ENCODE measurements around the gene UBE2M. TPM values are rescaled to one million over a fixed set of nuclear protein-coding genes. Genes with fewer than 3 reads are reported as not detected.

UBE2M gene
- total and polyA plus RNA-seq, 2 experiments from 2014 or later = 27.6 to 64.5 TPM

DNA sequence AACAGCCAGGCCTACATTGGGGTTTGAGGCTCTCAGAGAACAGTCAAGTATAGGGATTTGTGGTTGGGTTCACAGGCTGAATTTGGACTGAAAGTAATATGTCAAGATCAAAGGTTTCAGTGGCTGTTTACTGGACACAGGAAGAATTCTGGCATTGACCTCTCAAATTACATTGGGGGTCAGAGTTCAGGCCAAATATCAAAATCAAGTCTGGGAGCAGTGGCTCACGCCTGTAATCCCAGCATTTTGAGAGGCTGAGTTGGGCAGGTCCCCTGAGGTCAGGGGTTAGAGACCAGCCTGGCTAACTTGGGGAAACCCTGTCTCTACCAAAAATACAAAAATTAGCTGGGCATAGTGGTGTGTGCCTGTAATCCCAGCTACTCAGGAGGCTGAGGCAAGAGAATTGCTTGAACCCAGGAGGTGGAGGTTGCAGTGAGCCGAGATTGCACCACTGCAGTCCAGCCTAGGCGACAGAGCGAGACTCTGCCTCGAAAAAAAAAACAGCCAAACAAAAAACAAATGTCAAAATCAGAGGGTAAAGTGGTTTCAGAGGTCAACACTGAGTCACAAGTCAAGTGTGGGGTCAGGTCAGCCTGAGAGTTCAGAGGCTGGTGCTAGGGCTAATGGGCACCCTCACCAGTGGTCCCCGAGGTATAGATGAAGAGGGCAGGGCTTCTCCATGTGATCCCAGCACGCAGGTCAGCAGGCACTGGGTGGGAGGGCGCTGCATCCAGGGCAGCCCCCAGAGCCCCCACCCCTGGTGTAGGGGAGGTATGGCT is 48.1 kb downstream of the UBE2M start:
- Histone ChIP-seq H3K9me2 (ENCODE audit: insufficient read depth) (no peaks in the 10 kb centered on the region), H3K4me3 (no peak overlapping the region), H3K27me3 (ENCODE audit: insufficient read depth) (no peaks in the 10 kb centered on the region), H3F3A (replicated peaks; ENCODE audit: low read depth) (peaks cover 3% of the 10 kb centered on the region; the same call in 1 of the 2 replicates), H3K36me3 (ENCODE audit: insufficient read depth) (no peaks in the 10 kb centered on the region), H3K79me2 (replicated peaks; ENCODE audit: insufficient read depth) (0 out of 2 replicates have a peak, but pooled peaks cover 3% of the 10 kb centered on the region), H3K27ac (ENCODE audit: low read depth) (no peak overlapping the region), H3K4me1 (ENCODE audit: insufficient read depth) (peaks cover 7% of the 10 kb centered on the region; the same call in 1 of the 2 replicates), H2AFZ (no peak overlapping the region), H3K4me2 (no peak overlapping the region), H4K20me1 (replicated peaks; ENCODE audit: insufficient read depth) (no peaks in the 10 kb centered on the region)
- no peak for TF ChIP-seq POLR2AphosphoS5 (IDR thresholded peaks at IDR 0.05; ENCODE audit: low read depth)
- no peak for TF ChIP-seq ZNF114 (CRISPR knock-in tag; IDR thresholded peaks at IDR 0.05)
- no peak for TF ChIP-seq ZNF462 (CRISPR knock-in tag; IDR thresholded peaks at IDR 0.05)
- TF ChIP-seq, protein P1, sequence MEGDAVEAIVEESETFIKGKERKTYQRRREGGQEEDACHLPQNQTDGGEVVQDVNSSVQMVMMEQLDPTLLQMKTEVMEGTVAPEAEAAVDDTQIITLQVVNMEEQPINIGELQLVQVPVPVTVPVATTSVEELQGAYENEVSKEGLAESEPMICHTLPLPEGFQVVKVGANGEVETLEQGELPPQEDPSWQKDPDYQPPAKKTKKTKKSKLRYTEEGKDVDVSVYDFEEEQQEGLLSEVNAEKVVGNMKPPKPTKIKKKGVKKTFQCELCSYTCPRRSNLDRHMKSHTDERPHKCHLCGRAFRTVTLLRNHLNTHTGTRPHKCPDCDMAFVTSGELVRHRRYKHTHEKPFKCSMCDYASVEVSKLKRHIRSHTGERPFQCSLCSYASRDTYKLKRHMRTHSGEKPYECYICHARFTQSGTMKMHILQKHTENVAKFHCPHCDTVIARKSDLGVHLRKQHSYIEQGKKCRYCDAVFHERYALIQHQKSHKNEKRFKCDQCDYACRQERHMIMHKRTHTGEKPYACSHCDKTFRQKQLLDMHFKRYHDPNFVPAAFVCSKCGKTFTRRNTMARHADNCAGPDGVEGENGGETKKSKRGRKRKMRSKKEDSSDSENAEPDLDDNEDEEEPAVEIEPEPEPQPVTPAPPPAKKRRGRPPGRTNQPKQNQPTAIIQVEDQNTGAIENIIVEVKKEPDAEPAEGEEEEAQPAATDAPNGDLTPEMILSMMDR (conservative IDR thresholded peaks at IDR 0.05; ENCODE audit: low read depth in 2 of 2) = no peak
- TF ChIP-seq EZH2 (IDR thresholded peaks at IDR 0.05; ENCODE audit: low read depth, unreplicated experiment) = no peak
- no peak for TF ChIP-seq STAT1 (IDR thresholded peaks at IDR 0.05; ENCODE audit: unreplicated experiment)
- no peak for TF ChIP-seq ZNF331 (CRISPR knock-in tag; IDR thresholded peaks at IDR 0.05; ENCODE audit: low read depth)
- TF ChIP-seq NANOG (IDR thresholded peaks at IDR 0.05; ENCODE audit: borderline replicate concordance) = no peak
- TF ChIP-seq ETS1 (IDR thresholded peaks at IDR 0.05) = no peak
- TF ChIP-seq, protein P2, sequence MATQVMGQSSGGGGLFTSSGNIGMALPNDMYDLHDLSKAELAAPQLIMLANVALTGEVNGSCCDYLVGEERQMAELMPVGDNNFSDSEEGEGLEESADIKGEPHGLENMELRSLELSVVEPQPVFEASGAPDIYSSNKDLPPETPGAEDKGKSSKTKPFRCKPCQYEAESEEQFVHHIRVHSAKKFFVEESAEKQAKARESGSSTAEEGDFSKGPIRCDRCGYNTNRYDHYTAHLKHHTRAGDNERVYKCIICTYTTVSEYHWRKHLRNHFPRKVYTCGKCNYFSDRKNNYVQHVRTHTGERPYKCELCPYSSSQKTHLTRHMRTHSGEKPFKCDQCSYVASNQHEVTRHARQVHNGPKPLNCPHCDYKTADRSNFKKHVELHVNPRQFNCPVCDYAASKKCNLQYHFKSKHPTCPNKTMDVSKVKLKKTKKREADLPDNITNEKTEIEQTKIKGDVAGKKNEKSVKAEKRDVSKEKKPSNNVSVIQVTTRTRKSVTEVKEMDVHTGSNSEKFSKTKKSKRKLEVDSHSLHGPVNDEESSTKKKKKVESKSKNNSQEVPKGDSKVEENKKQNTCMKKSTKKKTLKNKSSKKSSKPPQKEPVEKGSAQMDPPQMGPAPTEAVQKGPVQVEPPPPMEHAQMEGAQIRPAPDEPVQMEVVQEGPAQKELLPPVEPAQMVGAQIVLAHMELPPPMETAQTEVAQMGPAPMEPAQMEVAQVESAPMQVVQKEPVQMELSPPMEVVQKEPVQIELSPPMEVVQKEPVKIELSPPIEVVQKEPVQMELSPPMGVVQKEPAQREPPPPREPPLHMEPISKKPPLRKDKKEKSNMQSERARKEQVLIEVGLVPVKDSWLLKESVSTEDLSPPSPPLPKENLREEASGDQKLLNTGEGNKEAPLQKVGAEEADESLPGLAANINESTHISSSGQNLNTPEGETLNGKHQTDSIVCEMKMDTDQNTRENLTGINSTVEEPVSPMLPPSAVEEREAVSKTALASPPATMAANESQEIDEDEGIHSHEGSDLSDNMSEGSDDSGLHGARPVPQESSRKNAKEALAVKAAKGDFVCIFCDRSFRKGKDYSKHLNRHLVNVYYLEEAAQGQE (IDR thresholded peaks at IDR 0.05; ENCODE audit: unreplicated experiment) = no peak
- peaks cover 12% of the 10 kb centered on the region for H3K9me3 Mint-ChIP-seq
- peaks cover 8% of the 10 kb centered on the region for H3K4me1 Mint-ChIP-seq
- H3K27ac Mint-ChIP-seq = no peak overlapping the region
- peaks cover 9% of the 10 kb centered on the region for H3K36me3 Mint-ChIP-seq (ENCODE audit: low read depth)
- DNase-seq (ENCODE audit: low spot score) (no peak), ATAC-seq (no peak)
- peaks cover 25% of the 10 kb centered on the region for H3K27me3 Mint-ChIP-seq (ENCODE audit: insufficient read depth, low read depth, poor library complexity)
- H3K4me3 Mint-ChIP-seq = no peak overlapping the region; the same call in 2 of the 3 replicates

All from GM23338 (cell line).